ENCODE data around the gene SLC26A1.
"Not testable (repeated sequence)": the region's sequence is repeated elsewhere in the genome, so short reads cannot be mapped to it uniquely, and the experiment has no call there.

SLC26A1 gene

DNA sequence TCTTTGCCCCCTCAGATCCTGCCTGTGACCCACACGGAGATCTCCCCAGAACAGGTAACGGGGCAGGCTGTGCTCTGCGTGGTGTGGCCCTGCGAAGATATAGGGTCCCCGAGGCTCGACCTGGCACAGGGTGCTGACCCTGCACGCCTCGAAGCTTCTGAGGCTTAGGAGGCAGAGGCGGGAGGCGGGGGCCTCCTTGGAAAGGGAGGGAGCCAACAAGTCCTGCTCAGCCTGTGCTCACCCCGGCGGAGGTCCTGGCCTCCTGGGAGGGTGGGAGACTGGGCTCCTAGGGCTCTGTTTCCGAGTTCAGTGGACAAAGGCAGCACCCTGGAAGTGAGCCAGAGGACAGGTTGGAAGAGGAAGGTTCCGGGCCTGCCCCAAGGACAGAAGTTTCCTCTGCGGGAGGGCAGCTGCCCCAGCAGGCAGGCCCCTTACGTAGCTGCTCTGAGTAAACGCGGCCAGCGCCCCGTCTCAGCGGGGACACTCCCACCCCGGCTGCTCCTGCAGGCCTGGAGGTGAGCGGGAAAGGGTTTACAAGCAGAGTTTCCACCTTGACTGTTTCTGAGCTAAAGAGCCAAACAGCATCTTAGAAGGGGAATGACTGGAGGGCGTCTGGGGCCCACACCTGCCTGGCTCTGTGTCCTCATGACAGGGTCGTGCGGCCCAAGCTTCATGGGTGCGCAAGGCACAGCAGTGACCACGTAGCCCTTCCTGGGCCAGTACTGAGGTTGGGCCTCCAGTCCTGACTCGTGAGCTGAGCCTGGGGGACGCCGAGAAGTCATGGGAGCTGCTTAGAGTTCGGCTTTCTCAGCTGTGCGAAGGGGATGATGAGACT lies 44.9 kb downstream of the SLC26A1 start:
- DNase-seq (ENCODE audit: low read depth), result no peak
- no peak overlapping the region for H3K4me3 ChIP-seq (ENCODE audit: low read depth, low read length)

GRCh38 chr4:947491-947971 lies 45.7 kb downstream of the SLC26A1 start:
- no peak for DNase-seq (ENCODE audit: low read depth)
- H3K4me3 ChIP-seq (ENCODE audit: low read depth, low read length), result no peak overlapping the region

- no peak for DNase-seq (ENCODE audit: low read depth)
- H3K4me3 ChIP-seq (ENCODE audit: low read depth, low read length), result no peak overlapping the region
These were observed 46.4 kb downstream of the SLC26A1 start for GRCh38 chr4:946517-947471.

- no peak for DNase-seq (ENCODE audit: low read depth)
- H3K4me3 ChIP-seq (ENCODE audit: low read depth, low read length), result no peak overlapping the region
These were observed 47.1 kb downstream of the SLC26A1 start for GRCh38 chr4:946103-946450.

- no peak overlapping the region for H3K4me3 ChIP-seq (ENCODE audit: low read depth, low read length)
- DNase-seq (ENCODE audit: low read depth), result no peak
These were observed 47.7 kb downstream of the SLC26A1 start for GRCh38 chr4:945274-946102.

DNA sequence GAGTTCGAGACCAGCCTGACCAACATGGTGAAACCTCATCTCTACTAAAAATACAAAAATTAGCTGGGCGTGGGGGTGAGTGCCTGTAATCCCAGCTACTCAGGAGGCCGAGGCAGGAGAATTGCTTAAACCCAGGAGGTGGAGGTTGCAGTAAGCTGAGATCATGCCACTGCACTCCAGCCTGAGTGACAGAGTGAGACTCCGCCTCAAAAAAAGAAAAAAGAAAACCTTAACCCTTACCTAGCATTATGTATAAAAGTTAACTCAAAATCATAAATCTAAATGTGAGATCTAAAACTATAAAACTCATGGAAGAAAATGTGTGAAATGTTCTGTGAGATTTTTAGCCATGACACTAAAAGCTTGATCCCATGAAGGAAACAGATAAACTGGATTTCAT lies 53.7 kb downstream of the SLC26A1 start:
- not testable (repeated sequence) for DNase-seq (ENCODE audit: low read depth); H3K4me3 ChIP-seq (ENCODE audit: low read depth, low read length)
